Glomerular visceral epithelial cell (primary cell): ENCODE data around the gene CEP170B.

Experiments used
- DNase-seq: peaks from one replicate; pipeline ENCODE4 v3.0.0-alpha.2; 2016; ENCODE audit errors: extremely low spot score

Gene CEP170B

GRCh38 chr14:104867371-104868059 is 2.4 kb downstream of the CEP170B start:
- DNase-seq: no peak

- no peak for DNase-seq
These were observed 3.1 kb downstream of the CEP170B start for GRCh38 chr14:104868060-104868740.

GRCh38 chr14:104868811-104869572 is 3.9 kb downstream of the CEP170B start:
- DNase-seq: no peak

- DNase-seq: no peak
These were observed 4.8 kb downstream of the CEP170B start for GRCh38 chr14:104869669-104870367.

- DNase-seq: no peak
These were observed 5.5 kb downstream of the CEP170B start for GRCh38 chr14:104870368-104871144.

- no peak for DNase-seq
These were observed 6.1 kb downstream of the CEP170B start for GRCh38 chr14:104871145-104871655.

- DNase-seq: no peak
These were observed 6.8 kb downstream of the CEP170B start for GRCh38 chr14:104871656-104872468.

GRCh38 chr14:104872469-104873341 is 7.6 kb downstream of the CEP170B start:
- peak; percentile 44 for DNase-seq

GRCh38 chr14:104873380-104874055 is 8.4 kb downstream of the CEP170B start:
- DNase-seq: no peak

- DNase-seq: no peak
These were observed 9.1 kb downstream of the CEP170B start for GRCh38 chr14:104874110-104874531.

- no peak for DNase-seq
These were observed 9.7 kb downstream of the CEP170B start for GRCh38 chr14:104874571-104875411.

GRCh38 chr14:104875412-104875751 is 10.3 kb downstream of the CEP170B start:
- DNase-seq: no peak

GRCh38 chr14:104875811-104876210 is 10.7 kb downstream of the CEP170B start:
- DNase-seq: no peak

GRCh38 chr14:104876251-104876699 is 11.2 kb downstream of the CEP170B start:
- peak; percentile 52 for DNase-seq

GRCh38 chr14:104877066-104877805 is 12.2 kb downstream of the CEP170B start:
- no peak for DNase-seq

- DNase-seq: no peak
These were observed 12.9 kb downstream of the CEP170B start for GRCh38 chr14:104877806-104878550.
